LNCAP (cell line): ENCODE results near the gene SLIT3.

Experiments
- TF ChIP-seq, protein P1 (sequence below): fragments of 450-650 bp; IDR thresholded peaks from 2 replicates; pipeline ENCODE4 v1.5.1; 2017; ENCODE audit warnings: mild to moderate bottlenecking

The SLIT3 gene

DNA sequence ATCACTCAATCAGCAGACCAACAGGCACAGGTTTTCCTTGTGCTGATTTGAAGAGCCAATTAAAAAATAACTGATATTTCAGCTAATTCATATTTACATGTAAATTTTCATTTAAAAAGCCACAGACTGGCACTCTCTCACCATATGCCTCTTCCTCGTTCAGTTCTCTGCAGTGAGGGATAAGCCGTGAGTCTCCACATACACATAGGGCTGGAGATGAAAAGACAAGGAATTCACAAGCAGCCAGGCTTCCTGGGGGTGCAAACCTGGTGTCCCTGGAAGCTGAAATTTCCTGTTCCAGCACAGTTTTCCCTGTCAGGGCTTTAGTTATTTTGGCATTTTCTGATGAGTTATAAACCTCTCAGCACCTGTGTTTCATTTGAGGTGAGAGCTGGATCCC is 397.9 kb downstream of the SLIT3 start:
- TF ChIP-seq, protein P1, sequence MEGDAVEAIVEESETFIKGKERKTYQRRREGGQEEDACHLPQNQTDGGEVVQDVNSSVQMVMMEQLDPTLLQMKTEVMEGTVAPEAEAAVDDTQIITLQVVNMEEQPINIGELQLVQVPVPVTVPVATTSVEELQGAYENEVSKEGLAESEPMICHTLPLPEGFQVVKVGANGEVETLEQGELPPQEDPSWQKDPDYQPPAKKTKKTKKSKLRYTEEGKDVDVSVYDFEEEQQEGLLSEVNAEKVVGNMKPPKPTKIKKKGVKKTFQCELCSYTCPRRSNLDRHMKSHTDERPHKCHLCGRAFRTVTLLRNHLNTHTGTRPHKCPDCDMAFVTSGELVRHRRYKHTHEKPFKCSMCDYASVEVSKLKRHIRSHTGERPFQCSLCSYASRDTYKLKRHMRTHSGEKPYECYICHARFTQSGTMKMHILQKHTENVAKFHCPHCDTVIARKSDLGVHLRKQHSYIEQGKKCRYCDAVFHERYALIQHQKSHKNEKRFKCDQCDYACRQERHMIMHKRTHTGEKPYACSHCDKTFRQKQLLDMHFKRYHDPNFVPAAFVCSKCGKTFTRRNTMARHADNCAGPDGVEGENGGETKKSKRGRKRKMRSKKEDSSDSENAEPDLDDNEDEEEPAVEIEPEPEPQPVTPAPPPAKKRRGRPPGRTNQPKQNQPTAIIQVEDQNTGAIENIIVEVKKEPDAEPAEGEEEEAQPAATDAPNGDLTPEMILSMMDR: no peak

- TF ChIP-seq, protein P1: no peak
Measured at GRCh38 chr5:168899673-168900072, 401.3 kb downstream of the SLIT3 start.

- TF ChIP-seq, protein P1: no peak
Measured at GRCh38 chr5:168899264-168899663, 401.7 kb downstream of the SLIT3 start.

GRCh38 chr5:168898247-168898911 is 402.6 kb downstream of the SLIT3 start:
- TF ChIP-seq, protein P1: no peak

DNA sequence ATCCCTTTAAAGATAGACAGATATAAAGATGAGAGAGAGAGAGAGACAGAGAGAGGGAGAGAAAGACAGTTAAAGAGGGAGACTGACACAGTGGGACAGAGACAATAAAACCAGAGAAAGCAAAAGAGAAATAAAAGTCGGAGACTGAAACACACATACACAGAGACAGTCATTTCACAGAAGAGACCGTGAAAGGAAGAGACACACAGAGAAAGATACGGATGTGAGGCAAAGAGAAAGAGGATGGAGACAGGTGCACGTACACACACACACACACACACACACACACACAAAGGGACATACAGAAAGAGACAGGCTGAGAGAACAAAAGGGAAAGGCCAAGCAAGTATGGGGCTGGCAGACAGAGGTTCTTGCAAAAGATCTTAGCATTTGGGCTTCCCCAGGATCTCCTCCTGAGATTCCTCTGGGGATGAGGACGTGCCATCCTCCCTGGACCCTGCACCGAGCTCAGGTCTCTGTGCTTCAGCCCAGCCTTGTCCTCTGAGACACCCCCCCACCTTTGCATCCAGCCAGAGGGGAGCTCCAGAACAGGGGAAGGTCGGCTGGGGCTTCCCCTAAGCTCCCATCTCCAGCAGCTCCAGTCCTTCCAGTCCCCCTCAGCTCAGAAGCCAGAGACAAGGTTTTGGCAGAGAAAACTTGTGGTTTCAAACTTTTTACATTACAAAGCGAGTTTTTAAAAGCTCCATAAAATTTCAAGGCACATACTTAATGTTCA is 403.4 kb downstream of the SLIT3 start:
- TF ChIP-seq, protein P1: no peak

- TF ChIP-seq, protein P1: no peak
Measured at GRCh38 chr5:168895295-168896071, 405.5 kb downstream of the SLIT3 start.

DNA sequence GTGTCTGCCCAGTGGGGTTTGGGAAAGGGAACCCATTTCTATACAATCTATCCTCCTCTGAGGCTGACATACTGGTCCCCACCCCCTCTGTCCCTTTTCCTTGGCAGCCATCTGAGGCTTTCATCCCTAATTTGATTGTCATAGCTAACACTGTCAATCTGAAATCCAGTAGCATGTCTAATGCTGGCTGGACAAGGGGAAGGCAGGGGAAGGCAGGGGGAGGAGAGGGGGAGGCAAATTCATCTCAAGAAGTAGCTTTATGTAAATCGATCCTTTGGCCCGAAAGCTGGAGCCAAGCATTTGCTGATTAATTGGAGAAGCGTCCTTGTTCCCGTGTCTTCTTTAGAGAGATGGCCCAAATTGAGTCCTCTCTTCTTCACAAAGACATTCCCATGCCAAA is 407.7 kb downstream of the SLIT3 start:
- TF ChIP-seq, protein P1: no peak
